ENCODE results near the gene FAM43A.

GRCh38 chr3:194713299-194714136 lies 27.8 kb downstream of the FAM43A start:
- no peak for TF ChIP-seq CTCF (IDR thresholded peaks at IDR 0.05; ENCODE audit: low read depth, low read length)
- TF ChIP-seq MAX (IDR thresholded peaks at IDR 0.05; ENCODE audit: low read depth, low read length) = no peak
- no peak for TF ChIP-seq POLR2A (IDR thresholded peaks at IDR 0.05; ENCODE audit: extremely low read depth, insufficient read length)
